ENCODE measurements around the gene MST1R.

The MST1R gene

GRCh38 chr3:49877716-49878115 lies 26.0 kb downstream of the MST1R start:
- DNase-seq (ENCODE audit: low read depth), result no peak

- no peak for DNase-seq (ENCODE audit: low read depth)
These were observed 27.1 kb downstream of the MST1R start for GRCh38 chr3:49876567-49876966.

- DNase-seq (ENCODE audit: low read depth), result no peak
These were observed 30.1 kb downstream of the MST1R start for GRCh38 chr3:49873623-49874022.

GRCh38 chr3:49872801-49873281 lies 30.8 kb downstream of the MST1R start:
- no peak for DNase-seq (ENCODE audit: low read depth)

GRCh38 chr3:49871531-49872153 lies 32.0 kb downstream of the MST1R start:
- DNase-seq (ENCODE audit: low read depth), result no peak

GRCh38 chr3:49869525-49870126 lies 34.0 kb downstream of the MST1R start, which contains the start of gene CAMKV:
TSS of gene CAMKV (minus strand) at chr3:49869906. CDS start at chr3:49862388, 7,518 bp downstream.
- DNase-seq (ENCODE audit: low read depth), result no peak

- DNase-seq (ENCODE audit: low read depth), result no peak
These were observed 34.7 kb downstream of the MST1R start for GRCh38 chr3:49868862-49869466.

GRCh38 chr3:49867871-49868321 lies 35.8 kb downstream of the MST1R start:
- DNase-seq (ENCODE audit: low read depth), result no peak

GRCh38 chr3:49867400-49867799 lies 36.3 kb downstream of the MST1R start:
- DNase-seq (ENCODE audit: low read depth), result no peak

- no peak for DNase-seq (ENCODE audit: low read depth)
These were observed 38.4 kb downstream of the MST1R start for GRCh38 chr3:49865198-49865784.

GRCh38 chr3:49864505-49864904 lies 39.2 kb downstream of the MST1R start:
- DNase-seq (ENCODE audit: low read depth), result no peak

GRCh38 chr3:49859576-49860305 lies 43.9 kb downstream of the MST1R start:
- DNase-seq (ENCODE audit: low read depth), result no peak

- DNase-seq (ENCODE audit: low read depth), result peak; percentile 67
These were observed 47.3 kb downstream of the MST1R start, which contains the start of gene TRAIP for GRCh38 chr3:49856181-49857005. TSS of gene TRAIP (minus strand) at chr3:49856564. CDS start at chr3:49856453, 111 bp downstream.

GRCh38 chr3:49855662-49856061 lies 48.0 kb downstream of the MST1R start:
- no peak for DNase-seq (ENCODE audit: low read depth)

- DNase-seq (ENCODE audit: low read depth), result no peak
These were observed 58.0 kb downstream of the MST1R start for GRCh38 chr3:49845694-49846093.

GRCh38 chr3:49844464-49845183 lies 59.0 kb downstream of the MST1R start:
- DNase-seq (ENCODE audit: low read depth), result no peak

GRCh38 chr3:49842843-49843517 lies 60.7 kb downstream of the MST1R start:
- no peak for DNase-seq (ENCODE audit: low read depth)

GRCh38 chr3:49841806-49842205 lies 61.9 kb downstream of the MST1R start:
- no peak for DNase-seq (ENCODE audit: low read depth)

- no peak for DNase-seq (ENCODE audit: low read depth)
These were observed 62.5 kb downstream of the MST1R start for GRCh38 chr3:49841126-49841696.

GRCh38 chr3:49840388-49840787 lies 63.3 kb downstream of the MST1R start:
- no peak for DNase-seq (ENCODE audit: low read depth)
